ENCODE measurements around the gene MAPRE2. TPM values are rescaled to one million over a fixed set of nuclear protein-coding genes. Genes with fewer than 3 reads are reported as not detected.

MAPRE2 gene
- total RNA-seq, 1 experiment from 2014 or later, result 29.4 TPM

GRCh38 chr18:35074581-35074980, 33.4 kb downstream of the MAPRE2 start:
- Histone ChIP-seq H3K9me3 (ENCODE audit: control insufficient read depth, low read depth, low read length) (no peaks in the 10 kb centered on the region), H3K23me2 (ENCODE audit: insufficient read length, low read depth, low read length, poor library complexity, severe bottlenecking) (no peaks in the 10 kb centered on the region), H3K18ac (ENCODE audit: insufficient read length, low read depth, low read length) (no peak overlapping the region), H2BK20ac (ENCODE audit: low read depth, low read length, poor library complexity, severe bottlenecking) (no peak overlapping the region), H2BK15ac (ENCODE audit: low read depth, low read length) (no peak overlapping the region), H4K20me1 (ENCODE audit: control insufficient read depth, insufficient read depth, insufficient read length) (no peaks in the 10 kb centered on the region), H3K79me2 (ENCODE audit: insufficient read depth, low read length) (no peaks in the 10 kb centered on the region), H3K4me1 (ENCODE audit: insufficient read depth, low read length) (no peaks in the 10 kb centered on the region), H2AK5ac (ENCODE audit: insufficient read length, low read length) (no peak overlapping the region), H3K27ac (ENCODE audit: insufficient read length, low read depth, low read length) (no peak overlapping the region), H4K5ac (ENCODE audit: insufficient read length, low read depth, low read length) (no peak overlapping the region), H2AFZ (ENCODE audit: low read length) (no peak overlapping the region), H3K9ac (ENCODE audit: extremely low read depth, insufficient read length, low read length) (no peak overlapping the region), H3K27me3 (ENCODE audit: insufficient read depth, low read length) (no peaks in the 10 kb centered on the region), H2BK12ac (ENCODE audit: insufficient read length, low read depth, low read length) (no peak overlapping the region), H3K23ac (ENCODE audit: insufficient read length, low read depth, low read length) (no peak overlapping the region), H3K79me1 (ENCODE audit: insufficient read depth, low read depth, low read length, poor library complexity, severe bottlenecking) (no peaks in the 10 kb centered on the region), H4K91ac (ENCODE audit: insufficient read length, low read depth, low read length) (no peak overlapping the region), H3K4ac (ENCODE audit: low read depth, low read length) (no peak overlapping the region), H3T11ph (ENCODE audit: low read length) (no peak overlapping the region), H4K8ac (replicated peaks; ENCODE audit: insufficient read length, low read depth, low read length) (no peak overlapping the region), H3K14ac (ENCODE audit: insufficient read depth, low read length) (no peak overlapping the region), H3K56ac (ENCODE audit: insufficient read length, low read depth, low read length) (no peak overlapping the region), H3K4me2 (ENCODE audit: insufficient read depth, insufficient read length, low read length) (no peak overlapping the region), H2BK120ac (ENCODE audit: low read depth, low read length, poor library complexity, severe bottlenecking) (no peak overlapping the region), H2BK5ac (ENCODE audit: insufficient read length, low read length) (no peak overlapping the region)
- Mint-ChIP-seq H3K27ac (no peak overlapping the region; a peak in 1 of 7 replicates), H3K9me3 (no peaks in the 10 kb centered on the region), H3K4me1 (peaks cover 16 to 17% of the 10 kb centered on the region in 2 experiments), H3K4me3 (no peak overlapping the region), H3K36me3 (ENCODE audit: insufficient read depth in 1 of 3, low read depth in 3 of 3) (peaks cover 0 to 9% (median 0%) of the 10 kb centered on the region in 3 experiments; a peak in 2 of 7 replicates), H3K27me3 (ENCODE audit: low read depth) (no peaks in the 10 kb centered on the region)
- DNase-seq, result no peak
- no CpG with 5 or more reads among the region's 1 CpG for WGBS (ENCODE audit: extremely low coverage, insufficient read length, low lambda C conversion rate)
- no peak for TF ChIP-seq CTCF (conservative IDR thresholded peaks at IDR 0.05)

Data from H9 (cell line).